ENCODE results near the gene JAGN1.

Gene JAGN1

DNA sequence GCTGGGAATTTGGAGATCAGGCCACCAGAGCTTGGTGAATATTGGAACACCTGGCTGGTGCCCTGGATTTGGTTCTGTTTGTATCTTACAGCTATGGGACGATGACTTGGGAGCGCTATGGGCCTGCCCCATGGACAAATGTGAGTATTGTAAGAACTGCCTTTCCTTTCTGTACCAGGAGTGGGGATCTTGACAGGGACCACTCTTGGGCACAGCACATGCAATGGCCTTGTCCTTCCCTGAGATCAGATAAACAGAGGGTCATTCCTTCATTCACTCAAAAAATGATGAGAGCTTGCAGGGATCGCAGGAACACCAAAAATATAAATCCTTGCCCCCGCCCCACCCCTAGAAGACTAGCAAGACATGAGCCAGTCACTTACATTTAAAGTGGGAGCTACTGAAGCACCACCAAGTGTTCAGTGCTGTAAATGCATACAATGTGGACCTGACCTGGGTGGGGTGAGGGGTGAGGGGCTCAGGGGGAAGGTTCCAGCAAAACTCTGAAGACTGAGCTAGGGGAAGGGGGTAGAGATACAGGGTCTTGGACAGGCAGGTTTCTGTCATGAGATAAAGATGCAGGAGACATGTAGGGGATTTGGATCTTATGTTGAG, 40.5 kb downstream of the JAGN1 start:
- CTCF ChIA-PET: interaction anchor here (0.5 to 2.2 kb wide), 5 partner anchors 11 to 87 kb away, joined by 3 to 7 read pairs (median 4); partner anchors contain the start of gene RPUSD3
- POLR2A ChIA-PET: interaction anchor here (0.8 to 4.2 kb wide), 2 partner anchors 12 to 88 kb away, joined by 3 to 36 read pairs; no protein-coding TSS in a partner anchor
- no peak for DNase-seq (ENCODE audit: extremely low spot score)
- TF ChIP-seq ARNT (IDR thresholded peaks at IDR 0.05) (no peak), HDGF (IDR thresholded peaks at IDR 0.05; ENCODE audit: borderline replicate concordance) (no peak), SUZ12 (IDR thresholded peaks at IDR 0.05) (no peak)
- TF ChIP-seq, protein P1, sequence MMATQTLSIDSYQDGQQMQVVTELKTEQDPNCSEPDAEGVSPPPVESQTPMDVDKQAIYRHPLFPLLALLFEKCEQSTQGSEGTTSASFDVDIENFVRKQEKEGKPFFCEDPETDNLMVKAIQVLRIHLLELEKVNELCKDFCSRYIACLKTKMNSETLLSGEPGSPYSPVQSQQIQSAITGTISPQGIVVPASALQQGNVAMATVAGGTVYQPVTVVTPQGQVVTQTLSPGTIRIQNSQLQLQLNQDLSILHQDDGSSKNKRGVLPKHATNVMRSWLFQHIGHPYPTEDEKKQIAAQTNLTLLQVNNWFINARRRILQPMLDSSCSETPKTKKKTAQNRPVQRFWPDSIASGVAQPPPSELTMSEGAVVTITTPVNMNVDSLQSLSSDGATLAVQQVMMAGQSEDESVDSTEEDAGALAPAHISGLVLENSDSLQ (IDR thresholded peaks at IDR 0.05): no peak

GRCh38 chr3:9932535-9932842, 42.1 kb downstream of the JAGN1 start:
- ChIA-PET POLR2A (interaction anchor here (1.0 to 4.3 kb wide), 11 partner anchors 9 to 89 kb away, joined by 3 to 52 read pairs (median 6); partner anchors contain the start of genes IL17RE and RPUSD3), CTCF (interaction anchor here (0.7 to 3.5 kb wide), 7 partner anchors 9 to 44 kb away, joined by 3 to 26 read pairs (median 7); partner anchors contain the start of genes IL17RE and JAGN1)
- DNase-seq (ENCODE audit: extremely low spot score): no peak
- TF ChIP-seq, protein P1 (IDR thresholded peaks at IDR 0.05): no peak
- TF ChIP-seq FOXM1 (IDR thresholded peaks at IDR 0.05; ENCODE audit: borderline replicate concordance) (no peak), TARDBP (IDR thresholded peaks at IDR 0.05) (no peak), LEF1 (IDR thresholded peaks at IDR 0.05; ENCODE audit: borderline replicate concordance) (no peak)

DNA sequence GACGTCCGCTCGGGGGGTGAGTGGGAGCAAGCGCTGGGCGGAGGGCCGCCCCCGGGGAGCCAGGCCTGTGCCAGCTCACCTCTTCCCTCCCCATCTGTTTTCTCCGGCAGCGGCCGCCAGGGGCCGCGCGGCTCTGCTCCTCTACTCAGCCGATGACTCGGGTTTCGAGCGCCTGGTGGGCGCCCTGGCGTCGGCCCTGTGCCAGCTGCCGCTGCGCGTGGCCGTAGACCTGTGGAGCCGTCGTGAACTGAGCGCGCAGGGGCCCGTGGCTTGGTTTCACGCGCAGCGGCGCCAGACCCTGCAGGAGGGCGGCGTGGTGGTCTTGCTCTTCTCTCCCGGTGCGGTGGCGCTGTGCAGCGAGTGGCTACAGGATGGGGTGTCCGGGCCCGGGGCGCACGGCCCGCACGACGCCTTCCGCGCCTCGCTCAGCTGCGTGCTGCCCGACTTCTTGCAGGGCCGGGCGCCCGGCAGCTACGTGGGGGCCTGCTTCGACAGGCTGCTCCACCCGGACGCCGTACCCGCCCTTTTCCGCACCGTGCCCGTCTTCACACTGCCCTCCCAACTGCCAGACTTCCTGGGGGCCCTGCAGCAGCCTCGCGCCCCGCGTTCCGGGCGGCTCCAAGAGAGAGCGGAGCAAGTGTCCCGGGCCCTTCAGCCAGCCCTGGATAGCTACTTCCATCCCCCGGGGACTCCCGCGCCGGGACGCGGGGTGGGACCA, 42.6 kb downstream of the JAGN1 start:
- TF ChIP-seq FOXM1 (IDR thresholded peaks at IDR 0.05; ENCODE audit: borderline replicate concordance): peak; percentile 40; the same call in 1 of the 2 replicates
- TF ChIP-seq TARDBP (IDR thresholded peaks at IDR 0.05): no peak
- TF ChIP-seq FOXK2 (IDR thresholded peaks at IDR 0.05): no peak
- peak; percentile 96 for TF ChIP-seq L3MBTL2 (conservative IDR thresholded peaks at IDR 0.05)
- no peak for TF ChIP-seq ELF4 (IDR thresholded peaks at IDR 0.05)
- no peak for TF ChIP-seq ZNF384 (IDR thresholded peaks at IDR 0.05)
- TF ChIP-seq CTBP1 (IDR thresholded peaks at IDR 0.05; ENCODE audit: borderline replicate concordance): peak; percentile 52; the same call in 1 of the 2 replicates
- DNase-seq (ENCODE audit: extremely low spot score): peak; percentile 79
- ChIA-PET POLR2A (interaction anchor here (0.5 to 4.3 kb wide), 20 partner anchors 10 to 500 kb away, joined by 3 to 52 read pairs (median 4); partner anchors contain the start of genes ARPC4, IL17RC, IL17RE and JAGN1), CTCF (interaction anchor here (0.6 to 3.5 kb wide), 10 partner anchors 9 to 830 kb away, joined by 3 to 26 read pairs (median 3); partner anchors contain the start of genes IL17RE and JAGN1)

- ChIA-PET CTCF (interaction anchor here (0.6 to 3.5 kb wide), 6 partner anchors 9 to 86 kb away, joined by 3 to 26 read pairs (median 3); partner anchors contain the start of gene JAGN1), POLR2A (interaction anchor here (0.5 to 4.3 kb wide), 17 partner anchors 9 to 499 kb away, joined by 3 to 52 read pairs (median 6); partner anchors contain the start of genes ARPC4, IL17RC, IL17RE and JAGN1)
- TF ChIP-seq L3MBTL2 (conservative IDR thresholded peaks at IDR 0.05): peak; percentile 84
- no peak for TF ChIP-seq FOXA1 (IDR thresholded peaks at IDR 0.05)
- no peak for TF ChIP-seq BHLHE40 (IDR thresholded peaks at IDR 0.05; ENCODE audit: borderline replicate concordance)
- TF ChIP-seq FOXK2 (IDR thresholded peaks at IDR 0.05): no peak
- DNase-seq (ENCODE audit: extremely low spot score): peak; percentile 94
Observed at GRCh38 chr3:9933561-9934234, 43.3 kb downstream of the JAGN1 start, which contains the start of gene CRELD1. Gene CRELD1 (plus strand): TSS chr3:9933834. CDS start chr3:9934439, 605 bp downstream.

- ChIA-PET POLR2A (interaction anchor here (0.8 to 4.3 kb wide), 6 partner anchors 9 to 91 kb away, joined by 3 to 52 read pairs (median 12); partner anchors contain the start of genes JAGN1 and RPUSD3), CTCF (interaction anchor here (0.6 to 3.5 kb wide), 2 partner anchors 10 to 12 kb away, joined by 3 to 26 read pairs; no protein-coding TSS in a partner anchor)
- DNase-seq (ENCODE audit: extremely low spot score): no peak
- TF ChIP-seq CTBP1 (IDR thresholded peaks at IDR 0.05; ENCODE audit: borderline replicate concordance) (no peak), BHLHE40 (IDR thresholded peaks at IDR 0.05; ENCODE audit: borderline replicate concordance) (no peak), FOXK2 (IDR thresholded peaks at IDR 0.05) (no peak), TARDBP (IDR thresholded peaks at IDR 0.05) (no peak), NFRKB (IDR thresholded peaks at IDR 0.05) (no peak)
- TF ChIP-seq, protein P1 (IDR thresholded peaks at IDR 0.05): no peak
Observed at GRCh38 chr3:9934235-9934621, 43.8 kb downstream of the JAGN1 start.

DNA sequence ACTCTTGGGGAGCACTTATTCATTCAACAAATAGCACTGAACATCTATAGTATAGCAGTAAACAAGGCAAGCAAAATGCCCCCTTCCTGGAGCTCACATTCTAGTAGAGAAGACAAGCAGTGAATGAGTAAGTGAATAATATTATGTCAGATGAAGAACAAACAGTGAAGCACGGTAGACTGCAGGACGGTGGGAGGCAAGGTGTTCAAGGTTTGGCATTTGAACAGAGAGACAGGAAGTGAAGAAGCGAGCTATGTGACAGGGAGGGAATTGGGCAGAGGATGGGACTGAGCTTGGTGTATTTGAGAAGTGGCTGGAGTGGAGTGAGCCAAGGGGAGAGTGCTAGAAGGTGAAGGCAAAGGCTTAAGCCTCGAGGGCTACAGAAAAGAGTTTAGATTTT, 44.6 kb downstream of the JAGN1 start:
- CTCF ChIA-PET: interaction anchor here (3.5 kb wide), 1 partner anchor 12 kb away, joined by 26 read pairs; no protein-coding TSS in a partner anchor
- TF ChIP-seq NFRKB (IDR thresholded peaks at IDR 0.05): no peak
- TF ChIP-seq CTBP1 (IDR thresholded peaks at IDR 0.05; ENCODE audit: borderline replicate concordance): no peak
- TF ChIP-seq ELF4 (IDR thresholded peaks at IDR 0.05): no peak
- TF ChIP-seq BHLHE40 (IDR thresholded peaks at IDR 0.05; ENCODE audit: borderline replicate concordance): no peak
- TF ChIP-seq SUZ12 (IDR thresholded peaks at IDR 0.05): no peak
- TF ChIP-seq, protein P1 (IDR thresholded peaks at IDR 0.05): no peak
- TF ChIP-seq TARDBP (IDR thresholded peaks at IDR 0.05): no peak
- no peak for TF ChIP-seq FOXM1 (IDR thresholded peaks at IDR 0.05; ENCODE audit: borderline replicate concordance)
- TF ChIP-seq FOXA1 (IDR thresholded peaks at IDR 0.05): no peak
- POLR2A ChIA-PET: interaction anchor here (0.8 to 4.3 kb wide), 4 partner anchors 12 to 91 kb away, joined by 3 to 52 read pairs (median 6); partner anchors contain the start of genes JAGN1 and RPUSD3
- no peak for DNase-seq (ENCODE audit: extremely low spot score)

Measured in HEK293T (cell line).